Panc1 (cell line): ENCODE data around the gene PTGES. TPM values are rescaled to one million over a fixed set of nuclear protein-coding genes. Genes with fewer than 3 reads are reported as not detected.

Experiments used
- ATAC-seq: fragments of 200-7000 bp; cut with Tn5 transposase; 2 replicates; pipeline ENCODE4 v1.9.1; 2020; ENCODE audit warnings: mild to moderate bottlenecking, moderate library complexity
- BruUV-seq: library from RNA; stranded (reverse); fragments of 400-500 nt; replicated peaks from 2 replicates; lab custom pipeline; 2021; lab: Mats Ljungman, UMichigan
- CTCF ChIA-PET: fragments of 300-600 bp; sonication (Branson Sonifier 250); formaldehyde crosslinking; loops from one replicate; lab custom pipeline; 2022; ENCODE audit warnings: antibody characterized with exemption; lab: Charles Lee
- POLR2A ChIA-PET: fragments of 300-600 bp; sonication (Branson Sonifier 250); formaldehyde crosslinking; loops from one replicate; lab custom pipeline; 2022; ENCODE audit warnings: antibody characterized with exemption; lab: Charles Lee
- DNase-seq: peaks from one replicate; pipeline ENCODE4 v3.0.0-alpha.2; 2010; ENCODE audit warnings: low read depth, low spot score
- H3K27ac ChIP-seq: 2 replicates; pipeline ENCODE4 v1.5.1; 2011; ENCODE audit warnings: mild to moderate bottlenecking, low read length, inconsistent platforms
- H3K27me3 ChIP-seq: fragments of 200-500 bp; sonication (Bioruptor generic); 2 replicates; pipeline ENCODE4 v1.6.0; 2014; ENCODE audit warnings: low read length, inconsistent platforms; ENCODE audit not compliant: control insufficient read depth, insufficient read depth
- H3K36me3 ChIP-seq: fragments of 200-500 bp; sonication (Bioruptor generic); 2 replicates; pipeline ENCODE4 v1.5.1; 2014; ENCODE audit warnings: inconsistent platforms, mild to moderate bottlenecking, low read length, moderate library complexity; ENCODE audit not compliant: control insufficient read depth, insufficient read depth
- H3K4me1 ChIP-seq: 2 replicates; pipeline ENCODE4 v1.5.1; 2011; ENCODE audit warnings: inconsistent platforms, mild to moderate bottlenecking, low read length, moderate library complexity; ENCODE audit not compliant: control insufficient read depth, insufficient read depth
- H3K4me3 ChIP-seq, 2 experiments: 2 replicates each; pipeline ENCODE4 v1.5.1; 2011 to 2012; ENCODE audit warnings: low read depth in 2 of 2, low read length in 2 of 2, mild to moderate bottlenecking in 2 of 2, inconsistent platforms in 1 of 2, moderate library complexity in 1 of 2
- H3K9me3 ChIP-seq: fragments of 200-500 bp; sonication (Bioruptor generic); 2 replicates; pipeline ENCODE4 v1.5.1; 2014; ENCODE audit warnings: low read depth, mild to moderate bottlenecking, inconsistent platforms, low read length, moderate library complexity; ENCODE audit not compliant: control insufficient read depth, insufficient read depth
- CTCF ChIP-seq: fragments of 450-650 bp; IDR thresholded peaks from 2 replicates; pipeline ENCODE4 v1.5.1; 2017; ENCODE audit warnings: mild to moderate bottlenecking
- POLR2AphosphoS5 ChIP-seq: IDR thresholded peaks from 2 replicates; pipeline ENCODE4 v1.6.1; 2012; ENCODE audit warnings: mild to moderate bottlenecking, low read depth, low read length, moderate library complexity
- REST ChIP-seq, 2 experiments: IDR thresholded peaks; 2 replicates each; pipeline ENCODE4 v1.6.1; 2011 to 2012; ENCODE audit warnings: low read depth in 2 of 2, control low read depth in 1 of 2, low read length in 1 of 2, mild to moderate bottlenecking in 1 of 2, moderate library complexity in 1 of 2; ENCODE audit not compliant: insufficient read depth in 1 of 2
- SIN3A ChIP-seq: IDR thresholded peaks from 2 replicates; pipeline ENCODE4 v1.6.1; 2012; ENCODE audit warnings: low read depth, mild to moderate bottlenecking, low read length, moderate library complexity, borderline replicate concordance; ENCODE audit not compliant: insufficient read depth
- TCF7L2 ChIP-seq: IDR thresholded peaks from 2 replicates; pipeline ENCODE4 v1.6.1; 2011; ENCODE audit warnings: mild to moderate bottlenecking, low read depth, low read length, inconsistent platforms
- in situ Hi-C: cut with HindIII; loops from 2 replicates; pipeline ENCODE4 v1.10.0; 2016; ENCODE audit warnings: low sequenced_read_pairs, low pct_unique_long_range_greater_than_20kb
- intact Hi-C: fragments of 100-400 bp; cut with micrococcal nuclease; formaldehyde crosslinking; loops from one replicate; pipeline ENCODE4 v1.10.0; 2022; ENCODE audit not compliant: unreplicated experiment
- total RNA-seq: library from RNA; stranded (reverse); gene quantifications from one replicate; pipeline ENCODE4 v1.2.1, GENCODE V29; 2021; ENCODE audit not compliant: unreplicated experiment

The PTGES gene
- total RNA-seq, 1 experiment from 2014 or later, result 1.1 TPM

- Histone ChIP-seq H3K27me3 (no peaks in the 10 kb centered on the region), H3K4me1 (no peaks in the 10 kb centered on the region), H3K4me3 (no peak overlapping the region), H3K27ac (no peak overlapping the region), H3K36me3 (no peaks in the 10 kb centered on the region), H3K9me3 (no peaks in the 10 kb centered on the region)
- ChIA-PET POLR2A (no interaction called here), CTCF (interaction anchor here (0.6 kb wide), 1 partner anchor 53 kb away, joined by 3 read pairs; no protein-coding TSS in a partner anchor)
- in situ Hi-C loops (no loop called here), intact Hi-C loops (no loop called here)
- TF ChIP-seq POLR2AphosphoS5 (no peak), REST (IDR thresholded peaks at IDR 0.05; ENCODE audit: insufficient read depth in 1 of 2, low read depth in 2 of 2, low read length in 1 of 2) (no peak), SIN3A (no peak), TCF7L2 (no peak), CTCF (no peak)
- no TSS peak for BruUV-seq
- no peak for ATAC-seq
- no peak for DNase-seq
Measured at GRCh38 chr9:129728744-129729143, 24.1 kb downstream of the PTGES start.

GRCh38 chr9:129726322-129727160 lies 26.3 kb downstream of the PTGES start:
- DNase-seq (peak; percentile 12), ATAC-seq (peak; percentile 92)
- ChIA-PET POLR2A (interaction anchor here (0.6 kb wide), 1 partner anchor 53 kb away, joined by 5 read pairs; no protein-coding TSS in a partner anchor), CTCF (interaction anchor here (0.6 to 1.3 kb wide), 7 partner anchors 11 to 108 kb away, joined by 3 to 9 read pairs (median 4); partner anchors contain the start of gene C9orf78)
- Histone ChIP-seq H3K27ac (no peak overlapping the region), H3K9me3 (no peaks in the 10 kb centered on the region), H3K4me3 (peak overlapping the region in 1 of 2 experiments; percentile 13; a peak in 1 of 4 replicates), H3K4me1 (no peaks in the 10 kb centered on the region), H3K27me3 (no peaks in the 10 kb centered on the region), H3K36me3 (no peaks in the 10 kb centered on the region)
- intact Hi-C loops, result no loop called here
- in situ Hi-C loops, result no loop called here
- TF ChIP-seq POLR2AphosphoS5 (no peak), REST (IDR thresholded peaks at IDR 0.05; ENCODE audit: insufficient read depth in 1 of 2, low read depth in 2 of 2, low read length in 1 of 2) (no peak), SIN3A (no peak), TCF7L2 (no peak), CTCF (peak; percentile 95)
- no TSS peak for BruUV-seq
